Measurements from ENCODE around the gene KIF21B.

The KIF21B gene, protein sequence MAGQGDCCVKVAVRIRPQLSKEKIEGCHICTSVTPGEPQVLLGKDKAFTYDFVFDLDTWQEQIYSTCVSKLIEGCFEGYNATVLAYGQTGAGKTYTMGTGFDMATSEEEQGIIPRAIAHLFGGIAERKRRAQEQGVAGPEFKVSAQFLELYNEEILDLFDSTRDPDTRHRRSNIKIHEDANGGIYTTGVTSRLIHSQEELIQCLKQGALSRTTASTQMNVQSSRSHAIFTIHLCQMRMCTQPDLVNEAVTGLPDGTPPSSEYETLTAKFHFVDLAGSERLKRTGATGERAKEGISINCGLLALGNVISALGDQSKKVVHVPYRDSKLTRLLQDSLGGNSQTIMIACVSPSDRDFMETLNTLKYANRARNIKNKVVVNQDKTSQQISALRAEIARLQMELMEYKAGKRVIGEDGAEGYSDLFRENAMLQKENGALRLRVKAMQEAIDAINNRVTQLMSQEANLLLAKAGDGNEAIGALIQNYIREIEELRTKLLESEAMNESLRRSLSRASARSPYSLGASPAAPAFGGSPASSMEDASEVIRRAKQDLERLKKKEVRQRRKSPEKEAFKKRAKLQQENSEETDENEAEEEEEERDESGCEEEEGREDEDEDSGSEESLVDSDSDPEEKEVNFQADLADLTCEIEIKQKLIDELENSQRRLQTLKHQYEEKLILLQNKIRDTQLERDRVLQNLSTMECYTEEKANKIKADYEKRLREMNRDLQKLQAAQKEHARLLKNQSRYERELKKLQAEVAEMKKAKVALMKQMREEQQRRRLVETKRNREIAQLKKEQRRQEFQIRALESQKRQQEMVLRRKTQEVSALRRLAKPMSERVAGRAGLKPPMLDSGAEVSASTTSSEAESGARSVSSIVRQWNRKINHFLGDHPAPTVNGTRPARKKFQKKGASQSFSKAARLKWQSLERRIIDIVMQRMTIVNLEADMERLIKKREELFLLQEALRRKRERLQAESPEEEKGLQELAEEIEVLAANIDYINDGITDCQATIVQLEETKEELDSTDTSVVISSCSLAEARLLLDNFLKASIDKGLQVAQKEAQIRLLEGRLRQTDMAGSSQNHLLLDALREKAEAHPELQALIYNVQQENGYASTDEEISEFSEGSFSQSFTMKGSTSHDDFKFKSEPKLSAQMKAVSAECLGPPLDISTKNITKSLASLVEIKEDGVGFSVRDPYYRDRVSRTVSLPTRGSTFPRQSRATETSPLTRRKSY (N-terminal part only)
- 265 to 355 (median 280) reads per million in 4 donors for total RNA-seq

- DNase-seq, result peak; percentile 84 to 92 (median 87)
Observed at GRCh38 chr1:201023517-201023902, at the start of gene KIF21B. Gene KIF21B (minus strand): TSS chr1:201023714. CDS start chr1:201023383, 331 bp downstream.

- DNase-seq, result no peak
Observed at GRCh38 chr1:201072922-201073321, 49.4 kb upstream of the KIF21B start.

DNA sequence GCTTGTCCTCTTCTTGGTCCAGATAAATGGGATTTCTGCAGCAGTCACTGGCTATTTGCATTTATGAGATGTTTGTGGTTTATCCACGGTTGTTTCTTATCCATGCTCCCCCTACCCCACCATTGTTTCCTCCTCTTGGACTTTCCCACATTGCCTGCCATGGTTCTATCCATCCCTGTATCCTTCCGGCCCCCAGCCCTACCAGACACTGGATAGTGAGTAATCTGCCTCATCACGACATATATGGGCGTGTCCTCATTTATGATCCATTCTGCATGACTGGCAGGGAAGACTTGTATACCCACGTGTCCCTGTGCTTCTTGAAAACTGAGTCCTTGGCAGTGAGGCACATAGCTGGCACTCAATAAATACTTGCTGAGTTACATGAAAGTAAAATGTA lies 48.6 kb upstream of the KIF21B start:
- DNase-seq, result no peak

GRCh38 chr1:201069636-201070035 lies 46.1 kb upstream of the KIF21B start:
- no peak for DNase-seq

DNA sequence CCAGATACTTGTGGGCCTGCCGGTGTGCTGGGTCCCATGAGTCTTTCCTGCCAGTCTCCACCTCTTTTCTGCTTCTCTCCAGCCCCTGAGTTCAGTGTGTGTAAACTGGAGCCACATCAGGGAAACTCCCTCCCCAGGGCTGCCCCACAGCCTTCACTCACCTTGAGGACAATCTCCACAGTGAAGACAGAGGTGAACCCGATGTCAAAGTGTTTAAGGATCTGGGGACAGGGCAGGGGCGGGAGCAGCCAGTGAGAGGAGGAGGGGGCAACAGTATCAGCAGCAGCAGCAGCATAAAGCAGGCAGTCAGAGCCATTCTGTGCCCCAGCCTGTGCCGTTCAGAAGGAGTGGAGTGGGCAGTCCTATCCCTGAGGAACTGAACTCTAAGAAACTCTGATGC lies 45.5 kb upstream of the KIF21B start:
- DNase-seq, result no peak

- no peak for DNase-seq
Observed at GRCh38 chr1:201066986-201067385, 43.5 kb upstream of the KIF21B start.

GRCh38 chr1:201065686-201066085 lies 42.2 kb upstream of the KIF21B start:
- DNase-seq, result no peak

DNA sequence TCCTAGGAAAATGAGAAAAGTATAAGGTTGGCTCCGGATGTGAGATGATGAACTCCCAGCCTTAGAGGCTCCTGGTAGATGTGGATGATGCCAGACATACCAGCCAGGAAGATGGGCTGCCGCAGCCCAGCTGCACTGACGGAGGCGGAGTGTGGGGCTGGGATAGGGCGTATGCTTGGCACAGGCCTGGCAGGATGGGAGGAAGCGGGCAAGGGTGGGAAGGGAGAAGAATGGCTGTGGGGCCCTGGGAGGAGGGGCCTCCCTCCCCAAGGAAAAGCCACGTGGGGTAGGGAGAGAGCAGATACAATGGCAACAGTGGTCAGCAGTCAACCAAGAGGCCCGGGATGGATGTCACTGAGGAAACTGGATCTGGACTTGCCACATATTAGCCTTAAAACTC lies 41.3 kb upstream of the KIF21B start:
- DNase-seq, result no peak

- DNase-seq, result no peak
Observed at GRCh38 chr1:201063145-201063544, 39.6 kb upstream of the KIF21B start.

DNA sequence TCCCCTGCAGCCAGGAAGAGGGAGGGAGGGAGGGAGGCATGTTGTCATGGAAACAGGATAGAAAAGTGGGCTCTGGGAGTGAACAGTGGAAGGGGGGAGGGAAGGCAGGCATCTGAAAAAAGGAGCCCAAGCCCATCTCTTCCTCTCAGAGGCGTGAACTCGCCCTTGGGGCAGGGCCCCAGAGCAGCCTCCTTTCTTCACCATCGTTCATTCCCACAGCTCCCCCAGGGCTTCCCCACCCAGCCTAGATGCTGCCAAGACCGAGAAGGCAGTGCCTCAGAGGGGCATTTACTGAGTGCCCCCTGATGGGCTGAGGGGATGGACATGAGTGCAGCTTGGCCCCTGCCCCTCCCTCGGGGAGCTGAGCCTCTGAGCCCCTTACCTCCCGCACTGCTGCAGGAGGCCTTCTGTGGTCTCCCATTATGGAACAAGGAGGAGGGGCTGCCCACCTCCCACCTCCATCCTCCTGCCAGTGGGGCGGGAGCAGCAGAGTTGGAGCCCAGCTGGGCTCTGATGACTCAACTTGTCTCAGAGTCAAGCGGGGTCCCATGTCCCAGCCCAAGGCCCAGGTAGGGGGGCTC lies 39.1 kb upstream of the KIF21B start:
- DNase-seq, result no peak

GRCh38 chr1:201061886-201062285 lies 38.4 kb upstream of the KIF21B start:
- DNase-seq, result no peak

- DNase-seq, result no peak
Observed at GRCh38 chr1:201061049-201061448, 37.5 kb upstream of the KIF21B start.

DNA sequence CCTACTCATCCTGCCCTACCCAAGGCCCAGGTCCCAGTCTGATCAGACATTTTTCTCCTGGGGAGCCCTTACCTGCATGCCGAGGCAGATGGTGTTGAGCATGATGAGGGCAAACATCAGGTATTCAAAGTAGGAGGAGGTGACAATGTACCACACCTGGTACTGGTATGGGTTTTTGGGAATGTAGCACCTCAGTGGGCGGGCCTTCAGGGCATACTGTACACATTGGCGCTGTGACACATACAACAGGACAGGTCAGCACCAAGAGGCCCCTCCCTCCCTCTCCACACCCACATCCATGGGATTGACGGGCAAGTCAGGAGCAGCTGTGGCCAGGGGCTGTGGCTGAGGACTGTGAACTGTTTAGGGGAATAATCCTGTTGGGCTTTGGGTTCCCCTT lies 37.1 kb upstream of the KIF21B start:
- no peak for DNase-seq

DNA sequence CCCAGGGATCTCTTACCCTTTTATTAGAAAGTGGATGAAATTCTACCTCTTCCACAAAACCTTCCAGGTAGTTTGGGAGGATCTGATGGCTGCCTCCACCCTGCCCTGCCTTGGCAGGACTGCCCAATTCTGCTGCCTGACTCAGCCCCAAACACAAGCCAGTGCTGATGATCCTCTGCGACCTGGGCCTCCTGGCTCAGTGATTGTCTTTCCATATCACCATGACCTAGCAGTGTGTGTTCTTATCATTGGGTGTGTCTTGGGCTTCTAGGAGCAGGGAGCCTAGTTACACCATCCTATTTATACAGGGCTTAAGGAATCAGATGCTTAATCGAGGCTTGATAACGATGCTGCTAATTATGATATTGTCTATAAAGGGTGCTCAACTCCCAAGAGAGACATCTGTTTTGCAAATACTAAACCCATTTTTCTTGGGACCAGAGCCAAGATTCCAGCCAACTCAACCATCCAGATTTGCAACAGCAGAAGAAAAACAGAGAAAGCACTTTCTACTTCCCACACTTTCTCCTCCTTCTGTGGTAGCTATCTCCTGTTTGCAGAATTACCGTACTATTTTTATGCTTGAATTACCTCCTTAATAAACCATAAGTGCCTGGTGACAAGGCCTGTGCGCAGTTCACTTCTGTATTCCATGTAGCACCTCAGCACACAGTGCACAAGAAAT lies 36.5 kb upstream of the KIF21B start:
- DNase-seq, result no peak

- DNase-seq, result no peak
Observed at GRCh38 chr1:201059401-201059800, 35.9 kb upstream of the KIF21B start.

DNA sequence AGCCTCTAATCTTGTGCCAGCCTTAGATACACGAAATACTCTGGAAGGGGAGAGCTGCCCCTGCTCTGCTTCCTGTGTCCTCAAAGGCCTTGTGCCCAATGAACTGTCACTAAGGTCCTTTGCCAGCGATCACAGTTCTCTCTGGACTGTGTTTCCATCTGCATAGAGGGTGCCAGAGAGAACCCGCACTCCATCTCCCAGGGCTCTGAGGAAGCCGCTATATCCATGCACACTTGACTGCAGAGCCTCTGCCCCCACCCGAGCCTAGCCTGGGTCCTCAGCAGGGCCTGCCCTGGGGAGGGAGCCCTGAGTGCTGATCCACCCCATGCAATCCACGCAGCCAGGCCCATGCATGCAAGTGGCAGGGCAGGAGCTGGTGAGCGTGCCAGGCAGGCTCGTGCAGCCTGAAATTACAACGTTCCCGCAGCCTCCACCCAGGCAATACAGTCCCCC lies 30.6 kb upstream of the KIF21B start:
- DNase-seq, result no peak

DNA sequence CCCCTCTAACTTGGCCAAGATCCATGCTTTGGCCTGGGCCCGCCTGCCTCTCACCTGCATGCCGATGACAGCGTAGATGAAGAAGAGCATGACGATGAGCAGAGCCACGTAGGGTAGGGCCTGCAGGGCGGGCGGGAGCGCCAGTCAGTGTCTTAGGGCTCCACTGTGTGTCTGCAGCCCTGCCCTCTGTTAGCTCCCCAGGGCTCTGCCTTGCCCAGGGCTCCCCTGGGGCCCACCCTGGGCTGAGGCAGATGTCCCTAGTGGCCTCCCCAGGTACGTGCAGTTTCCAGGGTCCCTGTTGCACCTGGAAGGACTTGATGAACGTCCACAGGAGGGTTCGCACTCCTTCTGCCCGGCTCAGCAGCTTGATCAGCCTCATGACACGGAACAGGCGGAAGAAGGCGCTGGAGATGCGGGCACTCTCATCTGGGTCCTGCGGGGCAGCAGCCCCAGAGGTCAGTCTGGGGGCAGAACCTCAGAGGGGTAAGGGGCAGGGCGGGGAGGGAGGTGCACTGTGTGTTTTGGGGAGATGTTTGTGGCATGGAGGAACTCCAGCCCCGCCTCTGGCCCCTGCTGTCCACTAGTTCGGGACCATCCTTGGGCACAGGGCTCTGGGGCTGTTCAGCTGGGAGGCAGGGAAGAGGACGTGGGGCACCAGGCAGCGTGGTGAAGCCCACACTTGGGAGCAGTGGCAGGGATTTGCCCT lies 29.8 kb upstream of the KIF21B start:
- DNase-seq, result no peak

- no peak for DNase-seq
Observed at GRCh38 chr1:201051399-201051798, 27.9 kb upstream of the KIF21B start.

- no peak for DNase-seq
Observed at GRCh38 chr1:201050515-201051277, 27.2 kb upstream of the KIF21B start.

DNA sequence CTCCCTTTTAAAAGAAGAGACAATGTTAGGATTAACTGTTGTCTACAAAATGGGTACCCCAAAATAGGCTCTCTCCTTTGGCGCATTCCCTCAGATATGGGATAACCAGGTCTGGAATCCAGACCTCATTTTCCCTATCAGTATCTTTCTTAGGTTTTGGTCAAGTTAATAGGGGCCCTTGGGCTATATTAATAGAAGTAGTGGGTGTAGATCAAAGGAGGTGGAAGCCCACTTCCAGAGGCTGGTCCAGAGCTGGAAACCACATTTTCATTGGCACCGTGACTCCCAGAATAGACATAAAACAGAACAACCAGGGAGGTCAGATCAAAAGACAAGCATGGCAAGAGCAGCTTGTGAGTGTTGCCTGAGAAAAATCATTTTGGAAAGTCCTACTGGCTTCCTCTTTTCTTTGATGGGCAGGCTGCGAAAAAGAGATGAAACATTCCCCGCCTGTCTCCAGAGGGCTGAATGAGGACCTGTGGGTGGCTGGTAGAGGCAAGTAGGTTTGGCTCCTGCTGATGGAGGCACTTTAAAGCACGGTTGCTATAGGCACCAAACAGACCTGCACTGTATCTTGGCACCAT lies 25.8 kb upstream of the KIF21B start:
- DNase-seq, result no peak

Data from T-helper 1 cell (primary cell).